H9 (cell line): ENCODE measurements around the gene ALG14. TPM values are rescaled to one million over a fixed set of nuclear protein-coding genes. Genes with fewer than 3 reads are reported as not detected.

ENCODE experiments used
- DNase-seq: peaks from one replicate; pipeline ENCODE4 v3.0.0-alpha.2; 2017
- H2AFZ ChIP-seq: one replicate; pipeline ENCODE4 v1.6.1; 2013; ENCODE audit warnings: mild to moderate bottlenecking, low read length, control low read depth, moderate library complexity
- H2AK5ac ChIP-seq: 2 replicates; pipeline ENCODE4 v1.6.1; 2013; ENCODE audit warnings: low read length, control low read depth, mixed read lengths; ENCODE audit not compliant: insufficient read length
- H2BK120ac ChIP-seq: one replicate; pipeline ENCODE4 v1.6.1; 2013; ENCODE audit warnings: low read depth, mild to moderate bottlenecking, low read length, control low read depth, inconsistent platforms; ENCODE audit not compliant: poor library complexity, severe bottlenecking
- H2BK12ac ChIP-seq: 2 replicates; pipeline ENCODE4 v1.6.1; 2013; ENCODE audit warnings: low read length, control low read depth, mixed read lengths, low read depth; ENCODE audit not compliant: insufficient read length
- H2BK15ac ChIP-seq: 2 replicates; pipeline ENCODE4 v1.6.1; 2013; ENCODE audit warnings: low read depth, low read length, control low read depth
- H2BK20ac ChIP-seq: one replicate; pipeline ENCODE4 v1.6.1; 2013; ENCODE audit warnings: low read depth, mild to moderate bottlenecking, low read length, control low read depth, inconsistent platforms; ENCODE audit not compliant: poor library complexity, severe bottlenecking
- H2BK5ac ChIP-seq: 2 replicates; pipeline ENCODE4 v1.6.1; 2013; ENCODE audit warnings: low read length, control low read depth, mixed read lengths; ENCODE audit not compliant: insufficient read length
- H3K14ac ChIP-seq: 2 replicates; pipeline ENCODE4 v1.6.1; 2013; ENCODE audit warnings: low read length, control low read depth; ENCODE audit not compliant: insufficient read depth
- H3K18ac ChIP-seq: 2 replicates; pipeline ENCODE4 v1.6.1; 2013; ENCODE audit warnings: low read depth, mild to moderate bottlenecking, mixed read lengths, low read length, control low read depth; ENCODE audit not compliant: insufficient read length
- H3K23ac ChIP-seq: 2 replicates; pipeline ENCODE4 v1.6.1; 2013; ENCODE audit warnings: low read length, control low read depth, mixed read lengths, low read depth; ENCODE audit not compliant: insufficient read length
- H3K23me2 ChIP-seq: 2 replicates; pipeline ENCODE4 v1.6.1; 2013; ENCODE audit warnings: low read depth, mild to moderate bottlenecking, mixed read lengths, low read length, control low read depth; ENCODE audit not compliant: insufficient read length, poor library complexity, severe bottlenecking
- H3K27ac ChIP-seq: 2 replicates; pipeline ENCODE4 v1.5.1; 2013; ENCODE audit warnings: low read length, control low read depth, mixed read lengths, low read depth; ENCODE audit not compliant: insufficient read length
- H3K27me3 ChIP-seq: 2 replicates; pipeline ENCODE4 v1.6.1; 2013; ENCODE audit warnings: low read length, control low read depth, inconsistent platforms; ENCODE audit not compliant: insufficient read depth
- H3K4ac ChIP-seq: 2 replicates; pipeline ENCODE4 v1.6.1; 2013; ENCODE audit warnings: low read depth, mild to moderate bottlenecking, control low read depth, inconsistent platforms, low read length, moderate library complexity
- H3K4me1 ChIP-seq: 2 replicates; pipeline ENCODE4 v1.6.1; 2013; ENCODE audit warnings: low read length, control low read depth, inconsistent platforms; ENCODE audit not compliant: insufficient read depth
- H3K4me2 ChIP-seq: 2 replicates; pipeline ENCODE4 v1.6.1; 2013; ENCODE audit warnings: low read length, control low read depth, mixed read lengths; ENCODE audit not compliant: insufficient read length, insufficient read depth
- H3K56ac ChIP-seq: 2 replicates; pipeline ENCODE4 v1.6.1; 2013; ENCODE audit warnings: low read depth, mild to moderate bottlenecking, mixed read lengths, low read length, control low read depth; ENCODE audit not compliant: insufficient read length
- H3K79me1 ChIP-seq: 2 replicates; pipeline ENCODE4 v1.6.1; 2013; ENCODE audit warnings: low read depth, mild to moderate bottlenecking, moderate library complexity, low read length, control low read depth, inconsistent platforms; ENCODE audit not compliant: insufficient read depth, poor library complexity, severe bottlenecking
- H3K79me2 ChIP-seq: 2 replicates; pipeline ENCODE4 v1.6.1; 2013; ENCODE audit warnings: low read length, control low read depth, inconsistent platforms; ENCODE audit not compliant: insufficient read depth
- H3K9ac ChIP-seq: 2 replicates; pipeline ENCODE4 v1.6.1; 2013; ENCODE audit warnings: low read length, control low read depth, mixed read lengths; ENCODE audit not compliant: insufficient read length; ENCODE audit errors: extremely low read depth
- H3K9me3 ChIP-seq: one replicate; pipeline ENCODE4 v1.6.1; 2013; ENCODE audit warnings: low read depth, low read length, inconsistent platforms; ENCODE audit not compliant: control insufficient read depth
- H3T11ph ChIP-seq: one replicate; pipeline ENCODE4 v1.6.1; 2013; ENCODE audit warnings: mild to moderate bottlenecking, low read length, control low read depth, inconsistent platforms
- H4K20me1 ChIP-seq: one replicate; pipeline ENCODE4 v1.6.1; 2013; ENCODE audit not compliant: control insufficient read depth, insufficient read length, insufficient read depth
- H4K5ac ChIP-seq: 2 replicates; pipeline ENCODE4 v1.6.1; 2013; ENCODE audit warnings: low read depth, mild to moderate bottlenecking, mixed read lengths, low read length, control low read depth; ENCODE audit not compliant: insufficient read length
- H4K8ac ChIP-seq: replicated peaks from 2 replicates; pipeline ENCODE4 v1.6.1; 2013; ENCODE audit warnings: low read length, control low read depth, mixed read lengths, low read depth; ENCODE audit not compliant: insufficient read length
- H4K91ac ChIP-seq: 2 replicates; pipeline ENCODE4 v1.6.1; 2013; ENCODE audit warnings: low read depth, mild to moderate bottlenecking, moderate library complexity, mixed read lengths, low read length, control low read depth; ENCODE audit not compliant: insufficient read length
- H3K27ac Mint-ChIP-seq, 3 experiments: 2 replicates in 2 of 3; 3 replicates in 1 of 3; pipeline ENCODE4 v1.8.0; 2020 to 2021; ENCODE audit warnings: mixed read lengths in 3 of 3, mild to moderate bottlenecking in 1 of 3, moderate library complexity in 1 of 3
- H3K27me3 Mint-ChIP-seq: 2 replicates; pipeline ENCODE4 v1.8.0; 2021; ENCODE audit warnings: low read depth, mild to moderate bottlenecking, moderate library complexity, mixed read lengths
- H3K36me3 Mint-ChIP-seq, 3 experiments: 2 replicates in 2 of 3; 3 replicates in 1 of 3; pipeline ENCODE4 v1.8.0; 2020 to 2021; ENCODE audit warnings: low read depth in 3 of 3, mixed read lengths in 3 of 3; ENCODE audit not compliant: insufficient read depth in 1 of 3
- H3K4me1 Mint-ChIP-seq, 2 experiments: 2 replicates each; pipeline ENCODE4 v1.8.0; 2020; ENCODE audit warnings: mixed read lengths in 2 of 2
- H3K4me3 Mint-ChIP-seq, 2 experiments: 2 replicates in 1 of 2; 3 replicates in 1 of 2; pipeline ENCODE4 v1.8.0; 2020 to 2021; ENCODE audit warnings: mild to moderate bottlenecking in 2 of 2, mixed read lengths in 2 of 2, moderate library complexity in 1 of 2
- H3K9me3 Mint-ChIP-seq, 2 experiments: 2 replicates in 1 of 2; 3 replicates in 1 of 2; pipeline ENCODE4 v1.8.0; 2020; ENCODE audit warnings: mild to moderate bottlenecking in 2 of 2, mixed read lengths in 2 of 2, moderate library complexity in 1 of 2
- CTCF ChIP-seq: fragments of 200-600 bp; sonication (generic); conservative IDR thresholded peaks from 3 replicates; pipeline ENCODE4 v1.8.0; 2021; ENCODE audit warnings: antibody characterized with exemption, mild to moderate bottlenecking
- WGBS: extraction: QIAGEN DNeasy Blood & Tissue Kit; methylation state at CpG from one replicate; pipeline ENCODE4 v1.1.7; 2013; ENCODE audit warnings: missing lambda C conversion rate, low lambda C conversion rate, mixed read lengths; ENCODE audit not compliant: insufficient read length; ENCODE audit errors: extremely low coverage; 5-methylcytosine and 5-hydroxymethylcytosine counted together
- total RNA-seq: library from RNA; stranded (reverse); gene quantifications from 2 replicates; pipeline ENCODE4 v1.2.1, GENCODE V29; 2021

Gene ALG14
- total RNA-seq, 1 experiment from 2014 or later = 2.5 TPM

GRCh38 chr1:94926915-94927404 is 145.8 kb downstream of the ALG14 start, which contains the start of gene CNN3:
CNN3 (minus strand) TSS chr1:94927110; CDS start chr1:94926894, 216 bp downstream.
- no peak within 1 kb of the TSS for H2AFZ ChIP-seq
- peak within 1 kb of the TSS; percentile 89 for H3T11ph ChIP-seq
- peak; percentile 94 for DNase-seq
- peak within 1 kb of the TSS; percentile 92 for H3K27ac ChIP-seq
- H3K9me3 ChIP-seq = no peaks in the 10 kb centered on the region
- peaks cover 19% of the 10 kb centered on the region; the same call in 1 of the 2 replicates for H3K4me1 ChIP-seq
- H3K14ac ChIP-seq = peak within 1 kb of the TSS; percentile 96
- H2AK5ac ChIP-seq = no peak within 1 kb of the TSS
- H3K56ac ChIP-seq = peak within 1 kb of the TSS; percentile 67
- H3K23ac ChIP-seq = peak within 1 kb of the TSS; percentile 43
- Mint-ChIP-seq H3K27ac (peak within 1 kb of the TSS; percentile 100), H3K4me1 (peaks cover 58 to 65% of the 10 kb centered on the region in 2 experiments), H3K27me3 (no peaks in the 10 kb centered on the region), H3K4me3 (peak within 1 kb of the TSS; percentile 95 to 98), H3K9me3 (peaks cover 0 to 2% of the 10 kb centered on the region in 2 experiments; a peak in 1 of 5 replicates), H3K36me3 (peaks cover 18 to 28% (median 21%) of the 10 kb centered on the region in 3 experiments)
- peak within 1 kb of the TSS; percentile 97 for H3K4ac ChIP-seq
- peak within 1 kb of the TSS; percentile 99 for H4K91ac ChIP-seq
- no peaks in the 10 kb centered on the region for H4K20me1 ChIP-seq
- peak within 1 kb of the TSS; percentile 83 for H2BK12ac ChIP-seq
- peak within 1 kb of the TSS; percentile 11 for H4K8ac ChIP-seq
- peak within 1 kb of the TSS; percentile 59; the same call in 1 of the 2 replicates for H2BK15ac ChIP-seq
- peak within 1 kb of the TSS; percentile 79 for H3K4me2 ChIP-seq
- H3K79me2 ChIP-seq = peaks cover 27% of the 10 kb centered on the region
- H2BK120ac ChIP-seq = peak within 1 kb of the TSS; percentile 92
- H3K18ac ChIP-seq = peak within 1 kb of the TSS; percentile 97
- peaks cover 18% of the 10 kb centered on the region for H3K23me2 ChIP-seq
- peak within 1 kb of the TSS; percentile 92 for H3K9ac ChIP-seq
- no peak within 1 kb of the TSS for H2BK20ac ChIP-seq
- H3K79me1 ChIP-seq = peaks cover 5% of the 10 kb centered on the region
- H2BK5ac ChIP-seq = peak within 1 kb of the TSS; percentile 85
- WGBS = no CpG with 5 or more reads among the region's 57 CpGs
- peak within 1 kb of the TSS; percentile 76 for H4K5ac ChIP-seq
- no peak for TF ChIP-seq CTCF
- H3K27me3 ChIP-seq = no peaks in the 10 kb centered on the region
